ENCODE data around the gene TTC8.

Gene TTC8

GRCh38 chr14:88791629-88792472 is 32.6 kb upstream of the TTC8 start:
- H3K4me3 ChIP-seq (ENCODE audit: low read depth, low read length), result peak overlapping the region; percentile 57
- no peak for DNase-seq (ENCODE audit: low read depth, low spot score)
- in situ Hi-C loops (cut with HindIII; ENCODE audit: low sequenced_read_pairs), result no loop called here
- TF ChIP-seq CTCF (IDR thresholded peaks at IDR 0.05; ENCODE audit: low read depth, low read length), result no peak

- TF ChIP-seq CTCF (IDR thresholded peaks at IDR 0.05; ENCODE audit: low read depth, low read length), result peak; percentile 46
- H3K4me3 ChIP-seq (ENCODE audit: low read depth, low read length), result peak within 1 kb of the TSS; percentile 57
- DNase-seq (ENCODE audit: low read depth, low spot score), result peak; percentile 57
- in situ Hi-C loops (cut with HindIII; ENCODE audit: low sequenced_read_pairs), result no loop called here
Observed at GRCh38 chr14:88792473-88793258, 31.8 kb upstream of the TTC8 start, which contains the start of gene EML5. EML5 (minus strand) TSS chr14:88792953; CDS start chr14:88792503, 450 bp downstream.

- TF ChIP-seq CTCF (IDR thresholded peaks at IDR 0.05; ENCODE audit: low read depth, low read length), result no peak
- in situ Hi-C loops (cut with HindIII; ENCODE audit: low sequenced_read_pairs), result no loop called here
- peak overlapping the region; percentile 57 for H3K4me3 ChIP-seq (ENCODE audit: low read depth, low read length)
- DNase-seq (ENCODE audit: low read depth, low spot score), result no peak
Observed at GRCh38 chr14:88793259-88793625, 31.2 kb upstream of the TTC8 start.

GRCh38 chr14:88798156-88798555 is 26.3 kb upstream of the TTC8 start:
- TF ChIP-seq CTCF (IDR thresholded peaks at IDR 0.05; ENCODE audit: low read depth, low read length), result no peak
- no peak overlapping the region for H3K4me3 ChIP-seq (ENCODE audit: low read depth, low read length)
- in situ Hi-C loops (cut with HindIII; ENCODE audit: low sequenced_read_pairs), result no loop called here
- no peak for DNase-seq (ENCODE audit: low read depth, low spot score)

GRCh38 chr14:88799522-88799921 is 24.9 kb upstream of the TTC8 start:
- in situ Hi-C loops (cut with HindIII; ENCODE audit: low sequenced_read_pairs), result no loop called here
- TF ChIP-seq CTCF (IDR thresholded peaks at IDR 0.05; ENCODE audit: low read depth, low read length), result no peak
- H3K4me3 ChIP-seq (ENCODE audit: low read depth, low read length), result no peak overlapping the region
- DNase-seq (ENCODE audit: low read depth, low spot score), result no peak

- H3K4me3 ChIP-seq (ENCODE audit: low read depth, low read length), result no peak overlapping the region
- in situ Hi-C loops (cut with HindIII; ENCODE audit: low sequenced_read_pairs), result no loop called here
- no peak for DNase-seq (ENCODE audit: low read depth, low spot score)
- no peak for TF ChIP-seq CTCF (IDR thresholded peaks at IDR 0.05; ENCODE audit: low read depth, low read length)
Observed at GRCh38 chr14:88802596-88802995, 21.9 kb upstream of the TTC8 start.
